GM12878 (cell line): ENCODE data around the gene FAM193A.

Source experiments
- CTCF ChIP-seq, 3 experiments: IDR thresholded peaks in 2 of 3; conservative IDR thresholded peaks in 1 of 3; 2 replicates each; pipeline ENCODE4 v1.5.1; 2011; ENCODE audit warnings: low read depth in 3 of 3, low read length in 3 of 3, mild to moderate bottlenecking in 3 of 3, control low read depth in 2 of 3, moderate library complexity in 2 of 3, inconsistent platforms in 1 of 3, mixed read lengths in 1 of 3; ENCODE audit not compliant: control insufficient read depth in 2 of 3, insufficient read depth in 1 of 3; ENCODE audit errors: extremely low read depth in 1 of 3
- SMAD1 ChIP-seq: fragments of 450-650 bp; IDR thresholded peaks from 2 replicates; pipeline ENCODE4 v1.6.1; 2018; ENCODE audit warnings: mild to moderate bottlenecking, low read depth; ENCODE audit not compliant: partially characterized antibody
- ZNF274 ChIP-seq: IDR thresholded peaks from one replicate; pipeline ENCODE4 v1.8.0; 2011; ENCODE audit not compliant: insufficient read length, insufficient read depth
- ZNF384 ChIP-seq: IDR thresholded peaks from 2 replicates; pipeline ENCODE4 v1.6.1; 2012; ENCODE audit warnings: low read depth, mild to moderate bottlenecking, low read length, improper control_type of control experiment, borderline replicate concordance

- TF ChIP-seq SMAD1 (no peak), ZNF274 (no peak), ZNF384 (no peak), CTCF (IDR thresholded peaks at IDR 0.05 in 2 of 3, conservative IDR thresholded peaks at IDR 0.05 in 1 of 3; ENCODE audit: control insufficient read depth in 2 of 3, extremely low read depth in 1 of 3, insufficient read depth in 1 of 3, low read depth in 3 of 3, low read length in 3 of 3) (no peak)
Observed at GRCh38 chr4:2714061-2714770, 177.8 kb downstream of the FAM193A start.
